ENCODE results near the gene KCNJ9.

The KCNJ9 gene

GRCh38 chr1:160136926-160137200 lies 55.5 kb downstream of the KCNJ9 start:
- no peak for DNase-seq (ENCODE audit: insufficient read length, low spot score)
- no peak for FAIRE-seq

- FAIRE-seq, result no peak
- no peak for DNase-seq (ENCODE audit: insufficient read length, low spot score)
Measured at GRCh38 chr1:160137216-160137862, 56.0 kb downstream of the KCNJ9 start.

- DNase-seq (ENCODE audit: insufficient read length, low spot score) (no peak), FAIRE-seq (no peak)
Measured at GRCh38 chr1:160139840-160140239, 58.5 kb downstream of the KCNJ9 start.

Data from HTR-8/SVneo (cell line).